HG02973 (cell line): ENCODE data around the gene ASB2.
A peak's percentile ranks its signal among the peaks of the same experiment; 100 is the strongest.

Experiments used
- ATAC-seq: cut with Tn5 transposase; IDR thresholded peaks from one replicate; pipeline ENCODE4 v1.9.1; 2021; ENCODE audit warnings: moderate library complexity; ENCODE audit not compliant: unreplicated experiment

The ASB2 gene

DNA sequence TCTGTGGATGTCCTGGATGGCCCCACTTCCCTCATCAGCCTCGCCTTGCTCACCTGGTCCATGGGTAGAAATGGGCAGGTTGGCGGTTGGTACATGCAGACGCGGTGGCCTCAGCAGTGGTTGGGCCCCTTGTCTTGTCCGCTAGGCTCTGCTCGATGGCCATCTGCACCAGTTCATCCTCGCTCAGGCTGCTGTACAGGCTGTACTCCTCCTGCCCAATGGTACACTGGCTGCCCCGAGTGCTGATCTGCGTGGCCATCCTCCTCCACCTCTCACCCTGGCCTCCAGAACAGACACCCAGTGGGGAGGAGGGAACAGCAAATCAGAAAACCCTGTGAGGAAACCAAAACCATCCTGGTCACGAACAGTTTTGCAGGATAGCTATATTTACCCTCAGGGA, 12.1 kb downstream of the ASB2 start:
- ATAC-seq, result no peak

DNA sequence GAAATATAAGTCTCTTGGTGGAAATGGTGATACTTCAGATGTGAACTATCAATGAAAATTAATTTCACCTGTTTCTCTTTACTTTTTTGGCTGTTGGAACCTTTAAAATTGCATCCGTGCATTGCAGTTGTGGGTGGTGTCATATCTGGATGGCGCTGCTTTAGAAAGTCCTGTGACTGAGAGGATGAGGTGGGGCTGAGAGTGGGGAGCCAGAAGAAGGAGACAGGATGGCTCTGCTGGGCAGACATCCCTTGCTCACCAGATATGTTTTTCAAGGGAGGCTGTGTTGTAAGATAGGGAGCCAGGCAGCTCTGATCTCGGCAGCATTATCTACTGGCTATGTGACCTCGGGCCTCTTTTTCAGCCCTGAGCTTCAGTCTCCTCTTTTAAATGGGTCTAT, 12.7 kb downstream of the ASB2 start:
- ATAC-seq, result no peak

DNA sequence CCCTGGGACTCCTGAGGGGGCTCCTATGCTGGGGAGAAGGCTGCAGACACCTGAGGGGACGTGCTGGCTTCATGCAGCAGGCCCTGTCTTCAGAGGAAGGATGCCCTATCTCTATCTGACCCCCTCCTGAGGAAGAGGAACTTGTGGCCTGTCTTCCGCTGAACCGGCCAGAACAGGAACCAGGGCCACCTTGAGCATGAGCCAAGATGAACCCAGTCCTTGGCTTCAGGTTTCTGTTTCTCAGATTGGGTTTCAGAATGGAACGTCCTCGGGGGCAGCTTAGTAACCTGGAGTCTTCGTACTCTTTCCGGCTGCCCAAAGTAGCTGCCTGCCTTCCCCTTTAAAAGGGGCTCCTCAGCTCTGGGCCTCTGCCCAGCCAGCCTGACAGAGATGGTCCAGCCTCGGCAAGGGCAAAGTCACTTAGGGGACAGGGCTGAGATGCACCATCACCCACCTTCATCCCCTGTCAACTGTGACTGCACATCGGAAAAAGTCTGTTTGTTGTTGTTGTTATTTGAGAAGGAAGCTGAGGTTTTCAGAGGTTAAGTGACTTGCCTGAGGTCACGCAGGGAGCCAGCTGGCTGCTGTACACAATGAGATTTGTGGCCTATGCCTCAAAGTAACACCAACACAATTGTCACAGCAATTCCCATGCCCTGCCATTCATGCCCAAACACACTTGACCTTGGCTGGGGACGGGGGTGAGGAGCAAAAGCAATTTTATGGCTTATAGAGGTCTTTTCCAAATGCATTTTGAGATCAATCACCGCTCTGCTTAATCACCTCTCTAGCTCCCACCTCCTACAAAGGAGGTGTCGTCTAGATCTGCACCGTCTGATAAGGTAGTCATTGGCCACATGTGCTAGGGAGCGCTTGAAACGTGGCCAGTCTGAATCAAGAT, 13.4 kb downstream of the ASB2 start:
- peak; percentile 54 for ATAC-seq

DNA sequence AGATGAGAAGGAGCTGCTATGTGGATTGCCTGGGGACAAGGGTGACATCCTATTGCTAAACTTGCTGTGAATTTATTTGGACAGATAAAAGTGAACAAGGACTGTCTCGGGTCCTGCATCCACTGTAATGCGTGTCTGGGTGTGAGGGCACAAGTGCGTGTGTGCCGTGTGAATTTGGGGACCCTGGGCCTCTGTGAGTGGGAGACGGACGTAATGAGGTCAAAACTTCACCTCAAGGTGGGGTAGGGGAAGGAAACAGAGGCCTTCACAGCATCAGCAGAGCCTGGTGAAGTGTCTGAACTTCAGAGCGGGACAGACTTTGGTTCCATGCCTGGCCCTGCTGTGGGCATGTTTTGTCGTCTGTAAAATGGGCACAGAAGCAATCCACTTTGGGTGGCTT, 14.8 kb downstream of the ASB2 start:
- no peak for ATAC-seq

DNA sequence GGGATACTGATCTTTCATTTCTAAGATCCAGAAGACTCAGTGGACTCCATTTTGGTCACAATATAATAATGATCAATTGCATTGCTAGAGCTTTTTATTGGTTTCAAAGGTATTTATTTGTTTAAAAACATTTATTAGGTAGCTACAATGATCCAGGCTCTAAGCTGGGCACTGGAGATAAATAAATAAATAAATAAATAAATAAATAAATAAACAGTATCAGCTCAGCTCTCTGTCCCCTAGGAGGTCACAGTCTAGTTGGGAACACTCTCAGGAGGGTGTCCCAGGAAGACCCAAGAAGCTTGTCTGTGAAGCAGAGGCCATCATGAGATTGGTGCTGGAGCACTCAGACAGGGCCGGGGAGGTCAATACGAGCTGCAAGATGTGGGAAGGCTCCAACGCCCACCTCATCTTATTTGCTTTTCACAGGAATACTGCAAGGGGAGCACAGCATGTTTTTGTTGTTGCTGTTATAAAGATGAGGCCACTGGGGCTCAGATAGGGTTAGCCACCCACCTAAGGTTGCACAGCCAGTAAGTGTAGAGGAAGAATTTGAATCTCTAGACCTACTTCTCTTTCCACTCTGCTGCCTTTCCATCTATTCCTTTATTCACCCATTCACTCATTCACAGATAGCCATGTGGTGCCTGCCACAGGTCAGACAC, 15.5 kb downstream of the ASB2 start:
- no peak for ATAC-seq

DNA sequence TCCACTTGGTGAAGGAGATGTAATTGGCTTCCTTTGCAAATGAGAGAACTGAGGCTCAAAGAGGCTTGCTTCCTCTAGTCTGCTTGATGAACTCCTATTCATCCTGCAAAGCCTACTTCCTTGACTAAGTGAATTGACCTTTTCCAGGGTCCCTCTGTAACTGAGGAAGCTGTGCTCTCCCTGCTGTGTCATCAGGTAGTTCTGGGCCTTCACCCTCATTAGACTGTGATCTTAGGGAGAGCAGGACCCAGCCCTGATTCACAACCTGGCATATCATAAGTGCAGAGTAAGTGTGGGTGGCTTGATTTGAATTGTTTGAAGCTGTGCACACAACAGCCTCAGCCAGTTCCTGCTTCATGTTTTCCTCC, 16.3 kb downstream of the ASB2 start:
- ATAC-seq, result no peak

DNA sequence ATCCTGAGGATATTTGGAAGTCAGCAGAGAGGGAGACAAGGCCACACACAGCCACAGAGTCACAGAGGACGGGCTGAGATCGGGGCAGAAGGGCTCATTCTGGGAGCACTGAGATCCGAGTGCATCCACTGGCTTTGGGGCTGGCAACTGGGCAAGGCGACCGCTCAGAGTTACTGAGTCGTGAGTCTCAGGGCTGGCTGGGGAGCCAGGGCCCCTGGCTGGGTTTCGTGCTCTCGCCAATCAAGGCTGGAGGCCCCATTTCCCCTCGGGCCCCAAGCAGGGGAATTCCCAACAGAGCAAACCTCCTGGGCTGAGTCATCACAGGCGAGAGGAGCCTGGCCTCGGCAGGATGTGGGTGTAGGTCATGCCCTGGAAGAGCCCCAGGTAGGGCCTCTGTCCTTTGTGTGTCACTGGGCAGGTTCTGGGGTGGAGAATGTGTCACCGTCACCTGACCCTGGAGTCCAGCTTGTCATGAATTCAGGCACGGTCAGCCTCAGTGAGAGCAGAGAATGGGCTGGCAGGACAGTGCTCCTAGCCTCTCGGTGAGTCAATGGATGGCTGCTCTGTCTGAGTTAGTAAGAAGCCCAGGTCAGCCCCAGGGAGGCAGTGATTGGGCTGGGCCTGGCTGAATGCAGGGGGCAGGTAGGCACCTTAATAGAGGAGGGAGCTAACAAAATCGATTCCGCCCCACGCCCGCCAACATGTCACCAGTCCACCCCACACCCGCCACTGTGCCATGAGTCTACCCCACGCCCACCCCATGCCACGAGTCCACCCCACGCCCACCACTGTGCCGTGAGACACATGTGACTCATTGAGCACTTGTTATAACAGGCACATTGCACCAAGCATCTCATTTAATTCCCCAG, 16.9 kb downstream of the ASB2 start:
- peak; percentile 62 for ATAC-seq

DNA sequence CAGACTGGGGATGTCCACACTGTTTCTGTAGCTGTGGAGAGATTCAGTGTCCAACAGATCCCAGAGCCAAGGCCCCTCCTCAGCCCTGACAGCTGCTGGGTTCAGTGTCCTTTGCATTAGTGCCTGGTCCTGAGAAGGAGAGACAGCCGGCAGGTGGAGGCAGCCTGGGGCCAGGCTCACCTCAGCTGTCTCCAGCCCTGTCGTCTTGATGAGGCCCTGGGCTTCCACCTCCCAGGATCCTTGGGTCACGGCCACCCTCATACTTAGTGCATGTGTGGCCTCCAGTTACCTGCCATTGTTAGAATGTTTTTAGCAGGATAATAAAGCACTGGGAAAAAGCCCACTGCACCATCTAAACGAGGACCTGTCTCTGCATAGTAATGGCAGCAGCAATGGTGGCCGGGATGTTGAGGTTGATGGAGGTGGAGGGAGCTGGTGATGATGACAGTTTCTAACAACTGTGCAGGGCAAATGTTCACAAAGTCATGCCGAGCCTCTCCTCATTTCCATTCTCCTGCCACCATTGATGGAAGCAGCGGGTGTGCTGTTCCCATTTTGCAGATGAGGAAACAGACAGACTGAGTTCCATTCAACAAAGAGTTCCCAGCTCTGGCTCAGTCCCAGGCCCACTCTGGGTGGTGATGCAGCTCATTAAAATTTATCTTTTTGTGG, 17.7 kb downstream of the ASB2 start:
- no peak for ATAC-seq

DNA sequence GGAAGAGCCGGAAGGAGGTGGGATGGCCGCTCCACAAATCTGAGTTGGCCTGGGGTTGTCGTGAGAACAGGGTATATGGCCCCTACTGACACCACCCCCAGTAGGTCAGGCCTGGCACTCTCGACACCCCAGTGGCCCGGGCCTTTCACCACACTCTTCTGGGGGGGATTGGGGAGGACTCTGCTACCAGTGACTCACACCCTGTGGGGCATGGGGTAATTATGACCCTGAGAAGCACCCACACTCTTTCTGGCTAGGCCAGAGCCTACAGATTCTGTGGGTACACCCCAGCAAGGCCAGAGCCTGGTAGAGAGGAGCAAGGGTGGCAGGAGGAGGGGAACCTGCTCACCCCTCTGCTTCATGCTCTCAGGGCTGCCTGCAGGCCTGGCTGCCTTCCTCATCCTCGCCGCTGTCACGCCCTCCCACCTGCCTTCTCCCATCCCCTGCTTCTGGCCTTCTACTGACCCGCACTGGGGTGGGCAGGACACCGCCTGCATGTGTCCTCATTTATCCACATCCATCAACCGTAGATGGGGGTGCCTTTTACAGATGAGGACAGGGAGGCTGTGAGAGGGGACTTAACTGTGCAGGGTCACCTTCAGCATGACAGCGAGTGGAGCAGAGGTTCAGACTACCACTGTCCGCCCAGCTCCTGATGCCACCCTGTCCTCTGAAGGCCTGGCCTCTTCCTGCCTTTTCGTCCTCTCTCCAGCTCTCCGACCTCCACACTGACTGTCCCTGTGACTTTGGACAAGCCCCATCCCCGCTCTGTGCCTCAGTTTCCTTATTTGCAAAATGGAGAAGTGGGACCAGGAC, 18.4 kb downstream of the ASB2 start:
- ATAC-seq, result no peak

DNA sequence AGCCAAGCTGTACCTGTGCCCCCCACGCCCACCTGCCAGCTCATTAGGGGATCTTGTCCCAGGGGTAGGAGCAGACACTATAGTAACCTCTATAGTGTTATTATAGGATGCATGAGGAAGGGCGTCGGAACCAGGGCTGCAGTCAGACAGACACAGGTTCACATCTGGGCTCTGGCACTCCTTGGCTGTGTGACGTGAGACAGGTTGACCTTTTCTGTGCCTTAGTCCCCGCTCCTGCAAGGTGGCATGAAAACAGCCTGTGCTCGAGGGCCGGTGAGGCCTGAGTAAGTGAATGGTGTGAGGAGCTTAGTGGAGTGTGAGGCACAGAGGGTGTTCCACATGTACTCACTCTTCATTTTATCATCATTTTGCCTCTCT, 19.0 kb downstream of the ASB2 start:
- ATAC-seq, result no peak

DNA sequence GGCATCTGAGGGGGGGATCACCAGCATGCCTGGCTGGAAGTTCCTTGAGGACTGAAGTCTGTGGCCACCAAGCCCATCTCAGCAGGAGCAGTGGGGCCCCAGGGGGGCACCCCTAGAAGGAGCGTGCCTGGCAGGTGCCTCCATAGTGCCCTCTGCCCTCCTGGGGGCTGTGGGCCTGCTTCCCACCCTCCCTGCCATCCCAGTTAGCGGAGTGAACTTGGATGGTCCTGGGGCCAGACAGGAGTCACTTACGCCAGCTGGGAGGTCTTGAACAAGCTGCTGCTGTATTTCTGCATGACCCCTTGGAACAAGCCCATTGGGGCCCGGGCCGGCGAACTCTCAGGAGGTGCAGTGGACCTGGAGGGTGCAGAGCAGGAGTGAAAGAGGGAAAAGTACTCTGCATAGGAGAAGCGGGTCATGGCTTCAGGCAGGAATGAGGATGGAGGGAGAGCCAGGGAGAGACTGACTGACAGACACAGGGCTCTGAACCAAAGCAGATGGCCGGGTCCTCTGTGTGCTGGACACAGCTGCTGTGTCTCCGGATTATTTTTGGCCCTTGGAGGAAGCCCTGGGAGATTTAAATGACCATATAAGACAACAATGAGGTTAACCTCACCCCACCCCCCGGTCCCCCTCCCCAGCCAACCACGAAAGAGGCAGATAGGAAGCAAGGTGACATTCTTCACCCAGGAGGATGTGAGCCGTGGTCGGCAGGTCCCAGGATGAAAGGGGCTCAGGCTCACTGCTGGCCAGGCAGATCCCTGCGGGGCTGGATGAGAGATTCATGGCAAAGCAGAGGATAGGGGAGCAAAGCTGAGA, 19.6 kb downstream of the ASB2 start:
- ATAC-seq, result no peak

DNA sequence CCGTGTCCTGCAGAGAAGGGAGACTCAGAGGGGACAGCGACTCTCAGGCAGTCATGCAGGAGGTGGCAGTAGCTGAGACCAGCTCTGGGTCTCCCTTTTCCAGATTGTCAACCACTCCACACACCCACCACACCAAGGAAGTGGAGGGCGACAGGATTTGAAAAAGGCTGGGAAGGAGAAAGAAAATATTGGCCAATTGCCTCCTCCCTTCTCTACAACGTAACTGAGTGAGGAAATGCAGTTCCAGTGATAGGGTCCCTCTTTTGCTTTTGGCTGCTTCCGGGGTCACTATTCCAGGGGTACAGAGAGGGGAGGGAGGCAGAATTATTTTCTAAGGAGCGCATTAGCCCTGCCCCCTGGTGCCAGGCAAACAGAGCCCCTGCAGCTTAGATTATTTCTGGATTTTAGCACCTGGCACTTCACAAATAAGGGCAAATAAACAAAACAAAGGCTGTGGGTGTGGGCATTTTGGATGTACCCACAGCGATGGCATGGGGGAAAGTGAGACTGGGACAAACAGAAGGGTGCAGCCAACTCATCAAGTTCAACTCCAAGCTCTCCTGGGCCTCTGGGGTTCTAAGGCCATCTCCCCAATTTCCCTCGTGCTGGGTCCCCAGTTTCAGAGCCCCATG, 20.4 kb downstream of the ASB2 start:
- no peak for ATAC-seq

DNA sequence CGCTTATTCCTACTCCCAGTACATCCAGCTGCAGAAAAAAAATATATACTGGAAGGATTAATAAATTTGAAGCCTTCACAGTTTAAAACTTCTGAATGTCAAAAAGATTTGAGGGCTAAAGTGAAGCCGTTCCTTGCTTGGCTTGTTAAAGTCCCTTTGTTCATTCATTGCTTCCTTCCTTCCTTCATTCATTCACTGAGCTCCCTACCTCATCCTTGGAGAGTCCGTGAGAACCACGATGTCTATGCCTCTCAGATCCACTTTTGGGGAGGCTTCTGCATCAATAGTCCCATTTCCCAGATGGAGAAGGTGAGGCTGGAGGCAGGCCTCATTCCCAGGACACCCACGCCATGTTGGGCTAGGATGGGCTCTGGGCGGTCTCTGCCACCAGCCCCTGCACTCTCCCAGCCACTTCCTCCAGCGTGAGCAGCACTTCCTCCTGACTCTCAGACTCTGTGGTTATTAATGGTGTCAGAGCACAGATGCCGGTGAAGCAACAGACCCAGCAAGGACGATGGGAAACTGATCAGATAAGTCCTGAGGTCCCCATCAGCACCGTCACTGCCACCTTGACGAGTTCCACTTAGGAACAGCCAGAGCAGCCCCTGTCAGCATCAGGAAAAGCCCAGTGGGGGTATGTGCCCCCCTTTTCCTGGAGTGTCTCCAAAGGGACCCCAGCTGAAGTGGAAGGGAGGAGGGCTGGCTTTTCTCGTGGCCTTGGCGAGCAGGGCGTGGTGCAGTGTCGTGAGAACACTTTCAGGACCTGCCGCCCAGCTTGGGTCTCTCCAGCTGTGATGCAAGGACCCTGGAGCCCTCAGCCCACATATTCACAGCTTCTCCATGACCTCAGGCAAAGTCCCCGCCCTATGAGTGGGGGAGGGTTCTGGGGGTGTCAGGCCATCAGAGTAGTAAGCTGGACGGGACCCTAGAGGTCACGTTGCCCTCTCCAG, 21.2 kb downstream of the ASB2 start:
- ATAC-seq, result peak; percentile 25

DNA sequence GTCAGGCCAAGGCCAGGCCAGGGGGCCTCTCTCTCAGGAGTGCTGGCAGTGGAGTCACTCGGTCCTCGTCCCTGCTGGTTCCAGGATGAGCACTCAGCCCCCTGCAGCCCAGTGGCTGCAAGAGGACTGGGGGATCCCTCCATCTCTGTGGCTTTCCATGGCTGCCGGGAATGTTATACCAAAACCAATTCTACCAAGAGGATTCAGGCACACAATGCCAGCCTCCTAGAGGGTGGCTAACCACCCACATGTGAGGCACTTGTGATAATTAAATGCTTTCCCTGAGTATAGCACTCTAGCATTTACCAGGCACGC, 21.9 kb downstream of the ASB2 start:
- no peak for ATAC-seq

DNA sequence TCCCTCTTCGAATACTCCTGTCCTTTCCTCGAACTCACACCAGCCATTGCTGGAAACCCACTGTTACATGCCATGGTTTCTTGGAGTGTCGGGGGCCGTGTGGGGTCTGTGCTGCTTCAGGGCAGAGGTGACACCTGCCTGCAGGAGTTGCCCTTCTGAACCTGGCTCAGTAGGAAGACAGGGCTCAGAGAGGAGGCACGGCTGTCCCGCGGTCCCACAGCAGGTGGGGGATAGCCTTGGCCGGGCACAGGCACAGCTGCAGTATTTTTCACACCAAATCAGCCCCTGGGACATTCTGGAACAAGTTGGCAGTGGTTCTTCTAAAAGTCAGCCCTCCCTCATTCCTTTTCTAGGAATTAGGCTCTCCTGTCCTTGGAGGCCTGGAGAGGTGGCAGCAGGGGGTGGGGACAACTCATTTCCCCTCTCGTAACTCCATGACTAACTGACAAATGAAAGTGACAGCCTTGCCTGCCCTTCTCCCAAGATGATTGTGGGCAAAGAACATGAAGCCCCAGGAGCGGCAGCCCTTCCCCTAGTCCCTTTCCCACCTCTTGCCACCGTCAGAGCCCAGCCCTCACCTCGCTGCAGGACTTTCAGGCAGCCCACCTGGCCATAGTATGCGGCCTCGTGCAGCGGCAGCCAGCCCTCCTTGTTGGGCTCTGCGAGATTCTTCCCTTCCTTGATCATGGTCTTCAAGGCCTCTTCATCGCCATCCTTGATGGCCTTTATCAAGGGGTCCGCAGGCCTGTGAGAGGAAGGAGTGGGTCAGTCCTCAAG, 22.4 kb downstream of the ASB2 start:
- no peak for ATAC-seq

DNA sequence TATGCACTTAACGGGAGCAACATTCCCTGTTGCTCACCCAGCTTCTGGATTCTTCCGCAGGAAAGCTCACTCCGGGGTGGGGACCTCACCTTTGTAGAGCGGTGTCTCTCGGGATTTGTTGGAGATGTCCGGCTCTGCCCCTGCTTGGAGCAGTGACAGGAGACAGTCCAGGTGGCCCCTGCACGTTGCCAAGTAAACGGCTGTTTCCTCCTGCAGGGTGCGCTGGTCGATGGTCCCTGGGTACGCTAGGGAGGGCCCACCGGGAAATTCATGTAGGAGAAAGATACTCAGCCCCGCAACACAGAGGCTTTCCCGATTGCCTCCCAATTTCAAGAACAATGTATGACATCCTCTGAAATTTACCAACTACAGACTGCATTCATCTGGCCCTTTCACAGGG, 23.1 kb downstream of the ASB2 start:
- ATAC-seq, result no peak

DNA sequence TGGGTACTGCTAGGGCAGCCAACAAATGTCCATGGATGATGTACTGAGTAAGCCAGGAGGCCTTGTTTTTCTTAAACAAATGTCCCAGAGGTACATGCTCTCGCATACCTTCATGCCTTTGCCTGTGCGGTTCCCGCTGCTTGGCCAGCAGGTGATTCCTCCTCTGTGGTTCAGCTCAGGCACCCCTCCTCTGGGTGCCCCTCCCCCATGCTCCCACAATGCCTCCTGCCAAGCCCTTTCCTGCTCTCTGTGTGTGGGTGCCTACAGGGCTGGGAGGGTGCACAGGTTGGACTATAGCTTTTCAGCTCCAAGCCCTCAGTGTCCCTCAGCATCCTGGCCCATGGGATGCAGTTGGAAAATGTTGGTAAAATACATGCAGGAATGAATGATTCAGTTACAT, 23.5 kb downstream of the ASB2 start:
- no peak for ATAC-seq
